Measurements from ENCODE around the gene GALC.

The GALC gene

DNA sequence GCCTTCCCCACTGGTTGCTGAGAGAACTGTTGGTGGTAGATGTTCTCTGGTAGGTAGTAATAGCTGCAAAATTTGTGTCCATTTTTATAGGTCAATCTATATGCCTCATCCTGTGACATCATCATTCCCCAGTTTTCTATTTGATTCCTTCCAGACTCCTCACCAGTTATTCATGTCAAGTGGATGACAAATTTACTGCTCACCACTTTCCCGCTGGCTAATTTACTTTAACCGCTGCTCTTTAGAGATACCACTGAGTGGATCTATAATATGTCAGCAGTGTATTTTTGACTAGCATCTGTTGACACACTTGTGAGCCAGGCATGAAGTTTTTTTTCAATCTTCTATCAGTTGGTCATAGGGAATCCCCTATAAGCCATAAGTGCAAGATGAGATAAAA lies 36.5 kb upstream of the GALC start:
- TF ChIP-seq POLR2AphosphoS5 (IDR thresholded peaks at IDR 0.05; ENCODE audit: low read depth, low read length) (no peak), SIN3A (IDR thresholded peaks at IDR 0.05; ENCODE audit: borderline replicate concordance, insufficient read depth, low read length) (no peak), FOXP2 (optimal IDR thresholded peaks at IDR 0.05; ENCODE audit: borderline replicate concordance, extremely low read depth, extremely low read length, insufficient read depth) (no peak), TAF1 (IDR thresholded peaks at IDR 0.05; ENCODE audit: borderline replicate concordance, insufficient read depth, low read length) (no peak)
- TF ChIP-seq, protein P1, sequence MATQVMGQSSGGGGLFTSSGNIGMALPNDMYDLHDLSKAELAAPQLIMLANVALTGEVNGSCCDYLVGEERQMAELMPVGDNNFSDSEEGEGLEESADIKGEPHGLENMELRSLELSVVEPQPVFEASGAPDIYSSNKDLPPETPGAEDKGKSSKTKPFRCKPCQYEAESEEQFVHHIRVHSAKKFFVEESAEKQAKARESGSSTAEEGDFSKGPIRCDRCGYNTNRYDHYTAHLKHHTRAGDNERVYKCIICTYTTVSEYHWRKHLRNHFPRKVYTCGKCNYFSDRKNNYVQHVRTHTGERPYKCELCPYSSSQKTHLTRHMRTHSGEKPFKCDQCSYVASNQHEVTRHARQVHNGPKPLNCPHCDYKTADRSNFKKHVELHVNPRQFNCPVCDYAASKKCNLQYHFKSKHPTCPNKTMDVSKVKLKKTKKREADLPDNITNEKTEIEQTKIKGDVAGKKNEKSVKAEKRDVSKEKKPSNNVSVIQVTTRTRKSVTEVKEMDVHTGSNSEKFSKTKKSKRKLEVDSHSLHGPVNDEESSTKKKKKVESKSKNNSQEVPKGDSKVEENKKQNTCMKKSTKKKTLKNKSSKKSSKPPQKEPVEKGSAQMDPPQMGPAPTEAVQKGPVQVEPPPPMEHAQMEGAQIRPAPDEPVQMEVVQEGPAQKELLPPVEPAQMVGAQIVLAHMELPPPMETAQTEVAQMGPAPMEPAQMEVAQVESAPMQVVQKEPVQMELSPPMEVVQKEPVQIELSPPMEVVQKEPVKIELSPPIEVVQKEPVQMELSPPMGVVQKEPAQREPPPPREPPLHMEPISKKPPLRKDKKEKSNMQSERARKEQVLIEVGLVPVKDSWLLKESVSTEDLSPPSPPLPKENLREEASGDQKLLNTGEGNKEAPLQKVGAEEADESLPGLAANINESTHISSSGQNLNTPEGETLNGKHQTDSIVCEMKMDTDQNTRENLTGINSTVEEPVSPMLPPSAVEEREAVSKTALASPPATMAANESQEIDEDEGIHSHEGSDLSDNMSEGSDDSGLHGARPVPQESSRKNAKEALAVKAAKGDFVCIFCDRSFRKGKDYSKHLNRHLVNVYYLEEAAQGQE (IDR thresholded peaks at IDR 0.05; ENCODE audit: insufficient read depth in 1 of 2, low read depth in 2 of 2, low read length in 2 of 2): no peak

- TF ChIP-seq FOXP2 (optimal IDR thresholded peaks at IDR 0.05; ENCODE audit: borderline replicate concordance, extremely low read depth, extremely low read length, insufficient read depth): no peak
- no peak for TF ChIP-seq POLR2AphosphoS5 (IDR thresholded peaks at IDR 0.05; ENCODE audit: low read depth, low read length)
- TF ChIP-seq, protein P1 (IDR thresholded peaks at IDR 0.05; ENCODE audit: insufficient read depth in 1 of 2, low read depth in 2 of 2, low read length in 2 of 2): no peak
- no peak for TF ChIP-seq TAF1 (IDR thresholded peaks at IDR 0.05; ENCODE audit: borderline replicate concordance, insufficient read depth, low read length)
These were observed 33.9 kb upstream of the GALC start for GRCh38 chr14:88026890-88027289.

GRCh38 chr14:88025313-88025712 lies 32.3 kb upstream of the GALC start:
- no peak for TF ChIP-seq POLR2AphosphoS5 (IDR thresholded peaks at IDR 0.05; ENCODE audit: low read depth, low read length)
- TF ChIP-seq, protein P1 (IDR thresholded peaks at IDR 0.05; ENCODE audit: insufficient read depth in 1 of 2, low read depth in 2 of 2, low read length in 2 of 2): no peak
- no peak for TF ChIP-seq FOXP2 (optimal IDR thresholded peaks at IDR 0.05; ENCODE audit: borderline replicate concordance, extremely low read depth, extremely low read length, insufficient read depth)
- TF ChIP-seq SIN3A (IDR thresholded peaks at IDR 0.05; ENCODE audit: borderline replicate concordance, insufficient read depth, low read length): no peak
- no peak for TF ChIP-seq TAF1 (IDR thresholded peaks at IDR 0.05; ENCODE audit: borderline replicate concordance, insufficient read depth, low read length)

GRCh38 chr14:88023658-88024187 lies 30.7 kb upstream of the GALC start:
- TF ChIP-seq, protein P1 (IDR thresholded peaks at IDR 0.05; ENCODE audit: insufficient read depth in 1 of 2, low read depth in 2 of 2, low read length in 2 of 2): no peak
- no peak for TF ChIP-seq TAF1 (IDR thresholded peaks at IDR 0.05; ENCODE audit: borderline replicate concordance, insufficient read depth, low read length)
- TF ChIP-seq POLR2AphosphoS5 (IDR thresholded peaks at IDR 0.05; ENCODE audit: low read depth, low read length): no peak
- TF ChIP-seq FOXP2 (optimal IDR thresholded peaks at IDR 0.05; ENCODE audit: borderline replicate concordance, extremely low read depth, extremely low read length, insufficient read depth): no peak
- no peak for TF ChIP-seq SIN3A (IDR thresholded peaks at IDR 0.05; ENCODE audit: borderline replicate concordance, insufficient read depth, low read length)

DNA sequence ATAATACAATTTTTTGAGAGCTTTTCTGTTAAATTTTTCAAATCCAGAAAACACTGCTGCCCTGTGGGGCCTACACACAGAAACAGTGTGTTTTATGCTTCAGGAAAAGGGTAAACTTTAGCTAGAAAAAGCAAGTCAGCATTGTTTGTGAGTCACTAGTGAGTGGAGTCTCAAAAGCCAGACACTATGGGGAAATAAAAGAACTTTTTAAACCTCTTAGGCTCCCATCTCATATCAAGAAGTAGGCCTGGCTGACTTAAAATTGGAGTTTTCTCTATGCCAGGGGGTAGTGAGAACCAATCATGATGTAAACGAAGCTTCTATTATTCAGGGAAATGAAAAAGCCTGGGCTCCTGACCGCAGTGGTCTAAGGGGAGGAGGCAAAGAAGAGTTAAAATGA lies 24.6 kb upstream of the GALC start:
- TF ChIP-seq, protein P1 (IDR thresholded peaks at IDR 0.05; ENCODE audit: insufficient read depth in 1 of 2, low read depth in 2 of 2, low read length in 2 of 2): no peak
- no peak for TF ChIP-seq TAF1 (IDR thresholded peaks at IDR 0.05; ENCODE audit: borderline replicate concordance, insufficient read depth, low read length)
- no peak for TF ChIP-seq FOXP2 (optimal IDR thresholded peaks at IDR 0.05; ENCODE audit: borderline replicate concordance, extremely low read depth, extremely low read length, insufficient read depth)
- TF ChIP-seq POLR2AphosphoS5 (IDR thresholded peaks at IDR 0.05; ENCODE audit: low read depth, low read length): no peak
- no peak for TF ChIP-seq SIN3A (IDR thresholded peaks at IDR 0.05; ENCODE audit: borderline replicate concordance, insufficient read depth, low read length)
